IMR-90 (cell line): ENCODE data around the gene EBF3. TPM values are rescaled to one million over a fixed set of nuclear protein-coding genes. Genes with fewer than 3 reads are reported as not detected.

Experiments
- ATAC-seq: fragments of 200-7000 bp; cut with Tn5 transposase; 2 replicates; pipeline ENCODE4 v1.9.1; 2020; ENCODE audit warnings: low read depth, mild to moderate bottlenecking, moderate library complexity
- BruUV-seq: library from RNA; stranded (reverse); fragments of 400-500 nt; replicated peaks from 2 replicates; lab custom pipeline; 2021; lab: Mats Ljungman, UMichigan
- CTCF ChIA-PET: fragments of 300-600 bp; formaldehyde crosslinking; extraction: SDS; loops from one replicate; lab custom pipeline; 2021; ENCODE audit warnings: antibody characterized with exemption; lab: Yijun Ruan, JAX
- POLR2A ChIA-PET: fragments of 300-600 bp; sonication (Branson Sonifier 250); formaldehyde crosslinking; loops from one replicate; lab custom pipeline; 2022; ENCODE audit warnings: antibody characterized with exemption; ENCODE audit not compliant: unreplicated experiment; lab: Charles Lee
- DNase-seq: peaks from one replicate; pipeline ENCODE4 v3.0.0; 2013
- H2AFZ ChIP-seq: replicated peaks from 2 replicates; pipeline ENCODE3; 2013; ENCODE audit warnings: low read length, mild to moderate bottlenecking; ENCODE audit not compliant: poor library complexity
- H2AK5ac ChIP-seq: 2 replicates; pipeline ENCODE4 v1.6.1; 2013; ENCODE audit warnings: low read depth, low read length, inconsistent platforms
- H2AK9ac ChIP-seq: replicated peaks from 2 replicates; pipeline ENCODE3; 2013; ENCODE audit warnings: mild to moderate bottlenecking, low read depth, low read length, moderate library complexity; ENCODE audit not compliant: poor library complexity
- H2BK120ac ChIP-seq: 2 replicates; pipeline ENCODE4 v1.6.1; 2013; ENCODE audit warnings: low read depth, low read length, inconsistent platforms
- H2BK15ac ChIP-seq: 3 replicates; pipeline ENCODE4 v1.6.1; 2013; ENCODE audit warnings: low read depth, low read length, inconsistent platforms
- H2BK20ac ChIP-seq: 2 replicates; pipeline ENCODE4 v1.6.1; 2013; ENCODE audit warnings: low read depth, mild to moderate bottlenecking, inconsistent platforms, low read length, moderate library complexity
- H2BK5ac ChIP-seq: 2 replicates; pipeline ENCODE4 v1.6.1; 2013; ENCODE audit warnings: mild to moderate bottlenecking, low read depth, low read length, inconsistent platforms; ENCODE audit not compliant: poor library complexity, severe bottlenecking
- H3K14ac ChIP-seq: replicated peaks from 2 replicates; pipeline ENCODE4 v1.6.1; 2013; ENCODE audit warnings: low read depth, low read length, inconsistent platforms
- H3K18ac ChIP-seq: 2 replicates; pipeline ENCODE4 v1.6.1; 2013; ENCODE audit warnings: low read depth, low read length, control low read depth
- H3K23ac ChIP-seq: 2 replicates; pipeline ENCODE4 v1.6.1; 2013; ENCODE audit warnings: low read depth, low read length, inconsistent platforms
- H3K27ac ChIP-seq: 2 replicates; pipeline ENCODE4 v1.5.1; 2013; ENCODE audit warnings: mild to moderate bottlenecking, control low read depth, low read length; ENCODE audit not compliant: insufficient read depth
- H3K27me3 ChIP-seq: 2 replicates; pipeline ENCODE4 v1.6.1; 2013; ENCODE audit warnings: low read length; ENCODE audit not compliant: control insufficient read depth, insufficient read depth
- H3K36me3 ChIP-seq: 2 replicates; pipeline ENCODE4 v1.6.1; 2013; ENCODE audit warnings: low read length, mixed read lengths; ENCODE audit not compliant: control insufficient read depth, insufficient read depth
- H3K4ac ChIP-seq: 2 replicates; pipeline ENCODE4 v1.6.1; 2013; ENCODE audit warnings: low read depth, low read length, inconsistent platforms
- H3K4me1 ChIP-seq: 2 replicates; pipeline ENCODE4 v1.6.1; 2013; ENCODE audit warnings: low read length, mixed read lengths; ENCODE audit not compliant: control insufficient read depth, insufficient read depth
- H3K4me2 ChIP-seq: 2 replicates; pipeline ENCODE4 v1.6.1; 2013; ENCODE audit warnings: low read depth, mild to moderate bottlenecking, control low read depth, low read length, moderate library complexity
- H3K4me3 ChIP-seq: 2 replicates; pipeline ENCODE4 v1.5.1; 2013; ENCODE audit warnings: low read depth, mild to moderate bottlenecking, control low read depth, low read length, moderate library complexity; ENCODE audit not compliant: insufficient read depth
- H3K56ac ChIP-seq: 2 replicates; pipeline ENCODE4 v1.6.1; 2013; ENCODE audit warnings: low read length, inconsistent platforms; ENCODE audit not compliant: insufficient read depth; ENCODE audit errors: extremely low read depth
- H3K79me1 ChIP-seq, 2 experiments: 2 replicates each; pipeline ENCODE4 v1.6.1; 2013; ENCODE audit warnings: low read length in 2 of 2, inconsistent platforms in 1 of 2, low read depth in 1 of 2
- H3K9ac ChIP-seq: 2 replicates; pipeline ENCODE4 v1.6.1; 2013; ENCODE audit warnings: low read depth, low read length, control low read depth
- H3K9me1 ChIP-seq: 2 replicates; pipeline ENCODE4 v1.6.1; 2013; ENCODE audit warnings: low read length, inconsistent platforms; ENCODE audit not compliant: insufficient read depth
- H3K9me3 ChIP-seq: 2 replicates; pipeline ENCODE4 v1.6.1; 2013; ENCODE audit warnings: low read length; ENCODE audit not compliant: control insufficient read depth, insufficient read depth
- H4K20me1 ChIP-seq: 2 replicates; pipeline ENCODE4 v1.6.1; 2013; ENCODE audit warnings: low read length, inconsistent platforms; ENCODE audit not compliant: insufficient read depth
- H4K5ac ChIP-seq: 2 replicates; pipeline ENCODE4 v1.6.1; 2013; ENCODE audit warnings: mild to moderate bottlenecking, low read depth, low read length, control low read depth
- H4K8ac ChIP-seq, 2 experiments: 2 replicates each; pipeline ENCODE4 v1.6.1; 2013; ENCODE audit warnings: low read depth in 2 of 2, low read length in 2 of 2, control low read depth in 1 of 2, inconsistent platforms in 1 of 2
- H4K91ac ChIP-seq: 2 replicates; pipeline ENCODE4 v1.6.1; 2013; ENCODE audit warnings: low read depth, low read length, inconsistent platforms; ENCODE audit not compliant: insufficient read depth
- CEBPB ChIP-seq: IDR thresholded peaks from 2 replicates; pipeline ENCODE4 v1.6.1; 2012; ENCODE audit warnings: low read depth, low read length, improper control_type of control experiment
- CHD1 ChIP-seq: IDR thresholded peaks from 2 replicates; pipeline ENCODE4 v1.6.1; 2012; ENCODE audit warnings: low read depth, low read length, improper control_type of control experiment
- FOS ChIP-seq: fragments of 150-350 bp; IDR thresholded peaks from 2 replicates; pipeline ENCODE4 v1.6.1; 2016; ENCODE audit warnings: low read depth, low read length
- MAFK ChIP-seq: IDR thresholded peaks from 2 replicates; pipeline ENCODE4 v1.6.1; 2012; ENCODE audit warnings: low read depth, low read length, improper control_type of control experiment
- MXI1 ChIP-seq: IDR thresholded peaks from 2 replicates; pipeline ENCODE4 v1.6.1; 2012; ENCODE audit warnings: low read depth, mild to moderate bottlenecking, low read length, moderate library complexity, borderline replicate concordance
- NFE2L2 ChIP-seq: fragments of 150-350 bp; IDR thresholded peaks from 2 replicates; pipeline ENCODE4 v1.6.1; 2016; ENCODE audit warnings: low read depth, mild to moderate bottlenecking, low read length
- RCOR1 ChIP-seq: IDR thresholded peaks from 2 replicates; pipeline ENCODE4 v1.6.1; 2012; ENCODE audit warnings: mild to moderate bottlenecking, low read length, improper control_type of control experiment; ENCODE audit not compliant: insufficient replicate concordance
- RFX5 ChIP-seq: IDR thresholded peaks from 2 replicates; pipeline ENCODE4 v1.8.0; 2012; ENCODE audit warnings: low read depth, mild to moderate bottlenecking, low read length, moderate library complexity
- SMC3 ChIP-seq: fragments of 150-350 bp; IDR thresholded peaks from 2 replicates; pipeline ENCODE4 v1.6.1; 2016; ENCODE audit warnings: low read depth, mild to moderate bottlenecking, antibody characterized with exemption, low read length, moderate library complexity
- WGBS, 2 experiments: methylation state at CpG; one replicate each; pipeline versions ENCODE4 v1.1.5 to v1.1.7; 2013; ENCODE audit warnings: missing lambda C conversion rate in 2 of 2; ENCODE audit not compliant: insufficient read length in 1 of 2; ENCODE audit errors: extremely low coverage in 2 of 2; 5-methylcytosine and 5-hydroxymethylcytosine counted together
- dilution Hi-C: fragments of 300-500 bp; cut with HindIII; formaldehyde crosslinking; loops from one replicate; pipeline ENCODE4 v1.14.3; 2018; ENCODE audit warnings: low sequenced_read_pairs; ENCODE audit not compliant: unreplicated experiment
- in situ Hi-C: fragments of 300-500 bp; cut with MboI; formaldehyde crosslinking; loops from 3 replicates; pipeline ENCODE4 v1.14.3; 2019; ENCODE audit warnings: low sequenced_read_pairs, inconsistent platforms, mixed read lengths
- intact Hi-C: fragments of 100-400 bp; cut with micrococcal nuclease; formaldehyde crosslinking; loops from 2 replicates; pipeline ENCODE4 v1.10.0; 2022
- polyA plus RNA-seq, 3 experiments: library from polyadenylated mRNA; depleted of rRNA; stranded (reverse); fragments of >200 nt; gene quantifications; 2 replicates each; pipeline ENCODE4 v1.2.3, GENCODE V29; 2012; ENCODE audit warnings: low replicate concordance in 1 of 3
- total RNA-seq: library from RNA; depleted of rRNA; stranded (reverse); fragments of >200 nt; gene quantifications from 2 replicates; pipeline ENCODE4 v1.2.3, GENCODE V29; 2012
- TF ChIP-seq, protein P1 (sequence below): fragments of 150-350 bp; IDR thresholded peaks from 2 replicates; pipeline ENCODE4 v1.6.1; 2017; ENCODE audit warnings: mild to moderate bottlenecking, antibody characterized with exemption, low read length, low read depth

Gene EBF3
- total and polyA plus RNA-seq, 2 of the 4 experiments (the other 2 are of a cell fraction), result 0.36 to 0.70 TPM

GRCh38 chr10:129855836-129856563 lies 108.1 kb downstream of the EBF3 start:
- peaks cover 3% of the 10 kb centered on the region; the same call in 1 of the 2 replicates for H3K36me3 ChIP-seq
- no peak for TF ChIP-seq CEBPB
- TF ChIP-seq, protein P1, sequence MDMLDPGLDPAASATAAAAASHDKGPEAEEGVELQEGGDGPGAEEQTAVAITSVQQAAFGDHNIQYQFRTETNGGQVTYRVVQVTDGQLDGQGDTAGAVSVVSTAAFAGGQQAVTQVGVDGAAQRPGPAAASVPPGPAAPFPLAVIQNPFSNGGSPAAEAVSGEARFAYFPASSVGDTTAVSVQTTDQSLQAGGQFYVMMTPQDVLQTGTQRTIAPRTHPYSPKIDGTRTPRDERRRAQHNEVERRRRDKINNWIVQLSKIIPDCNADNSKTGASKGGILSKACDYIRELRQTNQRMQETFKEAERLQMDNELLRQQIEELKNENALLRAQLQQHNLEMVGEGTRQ, result no peak
- no peak for TF ChIP-seq RCOR1
- no peak for TF ChIP-seq NFE2L2
- no peak for TF ChIP-seq MAFK
- TF ChIP-seq RFX5, result no peak
- no peak for TF ChIP-seq SMC3
- no peak for TF ChIP-seq FOS
- TF ChIP-seq MXI1, result no peak
- no peak for TF ChIP-seq CHD1
- H3K9me1 ChIP-seq, result no peaks in the 10 kb centered on the region
- no peak for ATAC-seq
- WGBS, 2 experiments, result 60% methylated on average over 1 of the region's 7 CpGs; no CpG with 5 or more reads in 1 of the 2 experiments
- dilution Hi-C loops (no loop called here), intact Hi-C loops (no loop called here), in situ Hi-C loops (no loop called here)
- CTCF ChIA-PET, result no interaction called here
- no TSS peak for BruUV-seq
- no peaks in the 10 kb centered on the region for H4K20me1 ChIP-seq
- H3K27me3 ChIP-seq, result no peaks in the 10 kb centered on the region
- H2BK120ac ChIP-seq, result no peak overlapping the region
- no peak overlapping the region for H4K8ac ChIP-seq
- no peak overlapping the region for H2BK20ac ChIP-seq
- H3K9me3 ChIP-seq, result peaks cover 24% of the 10 kb centered on the region
- no peak overlapping the region for H4K91ac ChIP-seq
- DNase-seq, result no peak
- H2BK15ac ChIP-seq, result no peak overlapping the region
- H3K27ac ChIP-seq, result no peak overlapping the region
- H3K4me2 ChIP-seq, result no peak overlapping the region
- H2AK9ac ChIP-seq, result no peak overlapping the region
- no peak overlapping the region for H3K56ac ChIP-seq
- no peak overlapping the region for H3K4ac ChIP-seq
- no peak overlapping the region for H3K4me3 ChIP-seq
- H3K14ac ChIP-seq, result no peak overlapping the region
- no peak overlapping the region for H3K18ac ChIP-seq
- no peak overlapping the region for H2BK5ac ChIP-seq
- H4K5ac ChIP-seq, result no peak overlapping the region
- POLR2A ChIA-PET, result no interaction called here
- no peaks in the 10 kb centered on the region for H3K79me1 ChIP-seq
- H2AK5ac ChIP-seq, result no peak overlapping the region
- H3K23ac ChIP-seq, result no peak overlapping the region
- no peak overlapping the region for H3K9ac ChIP-seq
- H3K4me1 ChIP-seq, result no peaks in the 10 kb centered on the region
- H2AFZ ChIP-seq, result no peak overlapping the region
